GM18520 (cell line): ENCODE measurements around the gene SPATS2.

Experiments
- ATAC-seq: cut with Tn5 transposase; IDR thresholded peaks from one replicate; pipeline ENCODE4 v1.9.1; 2021; ENCODE audit not compliant: unreplicated experiment

Gene SPATS2

DNA sequence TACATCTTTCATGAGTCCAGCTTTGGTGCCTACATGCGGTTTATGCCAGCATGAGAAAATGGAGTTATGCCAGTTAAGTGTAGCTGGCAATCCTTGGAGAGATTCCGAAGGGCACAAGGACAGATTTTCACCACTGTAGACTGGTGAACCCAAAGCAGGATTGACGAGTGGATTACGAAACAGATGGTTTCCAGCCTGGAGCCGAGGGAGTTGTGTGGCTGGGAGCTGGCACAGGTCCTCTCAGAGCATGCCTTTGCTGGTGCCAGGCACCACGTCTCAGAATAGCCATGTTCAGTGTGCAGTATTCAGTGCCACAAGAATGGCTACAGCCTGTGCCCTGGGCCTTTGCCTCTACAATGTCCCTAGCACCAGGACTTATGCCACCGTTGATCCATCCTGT lies 184.8 kb downstream of the SPATS2 start:
- ATAC-seq, result no peak

DNA sequence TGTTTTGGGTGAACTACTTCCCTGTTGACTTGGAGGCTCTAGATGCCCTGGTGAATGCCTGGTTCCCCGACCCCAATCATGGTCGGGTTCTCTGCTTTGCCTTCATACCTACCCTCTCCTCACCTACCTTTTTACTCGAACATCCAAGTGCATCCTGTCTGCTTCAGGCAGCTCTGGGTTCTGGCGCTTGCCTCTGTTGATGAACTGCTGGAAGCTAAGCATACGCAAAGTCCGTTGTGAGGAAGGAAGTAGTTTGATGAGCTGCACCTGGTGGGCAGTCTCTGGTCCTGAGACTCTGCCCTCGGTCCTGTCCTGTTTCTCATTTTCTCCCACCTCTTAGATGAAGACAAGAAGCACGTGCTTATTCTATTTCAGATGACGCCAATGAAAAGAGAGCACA lies 185.2 kb downstream of the SPATS2 start:
- ATAC-seq, result no peak

DNA sequence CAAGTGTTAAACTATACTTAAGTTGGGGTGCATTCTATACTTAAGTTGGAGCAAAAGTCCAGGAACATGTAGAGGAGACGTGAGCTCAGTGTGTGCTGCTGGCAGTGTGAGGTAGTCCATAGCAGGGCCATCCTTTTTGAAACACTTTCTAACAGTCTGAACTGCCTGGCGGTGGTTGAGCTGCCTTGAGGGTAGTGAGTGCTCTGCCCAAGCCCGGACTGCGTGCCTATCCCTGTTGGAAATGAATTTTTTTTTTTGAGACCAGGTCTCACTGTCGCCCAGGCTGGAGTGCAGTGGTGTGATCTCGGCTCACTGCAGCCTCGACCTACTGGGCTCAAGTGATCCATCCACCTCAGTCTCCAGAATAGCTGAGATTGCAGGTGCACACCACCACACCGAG lies 185.6 kb downstream of the SPATS2 start:
- no peak for ATAC-seq

DNA sequence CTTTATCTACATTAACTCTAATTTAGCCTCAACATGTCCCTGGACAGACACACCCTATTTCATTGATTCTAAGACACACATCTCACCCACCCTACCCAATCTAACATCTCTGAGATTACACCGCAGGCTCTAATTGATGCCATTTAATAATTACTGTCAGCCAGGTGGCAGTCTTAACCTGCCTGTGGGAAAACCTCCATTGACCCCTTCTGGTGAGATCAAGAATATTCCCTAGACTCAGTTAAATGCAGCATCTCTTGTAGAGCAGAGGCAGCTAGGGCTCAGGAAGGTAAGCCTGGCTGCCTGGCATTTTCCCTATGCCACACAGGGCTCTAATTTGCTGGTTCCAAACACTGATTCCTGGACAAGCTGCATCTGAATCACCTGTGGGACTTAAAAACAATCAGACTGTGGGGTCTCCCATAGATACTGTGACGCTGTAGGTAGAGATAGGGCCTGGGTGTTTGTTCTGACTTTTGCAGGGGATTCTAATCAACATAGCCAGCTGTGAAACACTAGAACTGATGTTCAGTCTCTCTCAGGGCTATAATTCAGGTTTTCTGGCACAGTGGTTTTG lies 186.3 kb downstream of the SPATS2 start:
- no peak for ATAC-seq

DNA sequence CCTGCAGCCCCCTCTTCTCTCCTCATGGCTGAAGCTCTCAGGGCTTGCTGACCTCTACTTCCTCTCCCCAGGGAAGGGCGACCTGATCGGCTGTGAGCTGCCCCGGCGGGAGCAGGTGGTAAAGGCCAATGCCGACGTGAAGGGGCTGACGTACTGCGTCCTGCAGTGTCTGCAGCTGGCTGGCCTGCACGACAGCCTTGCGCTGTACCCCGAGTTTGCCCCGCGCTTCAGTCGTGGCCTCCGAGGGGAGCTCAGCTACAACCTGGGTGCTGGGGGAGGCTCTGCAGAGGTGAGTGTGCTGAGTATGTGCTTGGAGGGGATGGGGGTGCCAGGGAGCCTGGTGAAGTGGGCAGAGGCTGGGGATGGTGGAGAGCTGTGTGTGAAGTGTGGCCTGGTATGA lies 187.0 kb downstream of the SPATS2 start:
- no peak for ATAC-seq

DNA sequence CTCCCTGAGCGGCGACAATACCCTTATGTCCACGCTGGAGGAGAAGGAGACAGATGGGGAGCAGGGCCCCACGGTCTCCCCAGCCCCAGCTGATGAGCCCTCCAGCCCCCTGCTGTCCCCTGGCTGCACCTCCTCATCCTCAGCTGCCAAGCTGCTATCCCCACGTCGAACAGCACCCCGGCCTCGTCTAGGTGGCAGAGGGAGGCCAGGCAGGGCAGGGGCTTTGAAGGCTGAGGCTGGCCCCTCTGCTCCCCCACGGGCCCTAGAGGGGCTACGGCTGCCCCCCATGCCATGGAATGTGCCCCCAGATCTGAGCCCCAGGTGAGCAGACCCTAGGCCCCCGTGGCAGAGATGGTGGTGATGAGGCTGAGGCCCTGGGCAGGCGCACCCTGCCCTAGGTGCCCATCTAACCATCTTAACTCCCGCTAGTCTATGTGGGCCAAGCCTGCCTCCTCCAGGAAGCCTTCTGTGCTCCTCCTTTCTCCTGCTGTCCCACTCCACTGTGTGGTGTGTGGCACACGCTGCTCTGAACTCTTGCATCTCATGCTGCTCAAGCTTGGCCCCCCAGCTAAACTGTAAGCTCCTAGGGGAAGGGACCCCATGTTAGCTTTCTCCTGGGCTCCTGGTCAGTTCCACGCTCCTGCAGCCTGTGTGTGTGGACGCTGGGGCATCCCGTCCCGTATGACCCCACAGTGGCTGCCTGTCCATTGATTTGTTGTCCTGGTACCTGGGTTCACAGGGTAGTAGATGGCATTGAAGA lies 188.5 kb downstream of the SPATS2 start:
- no peak for ATAC-seq

DNA sequence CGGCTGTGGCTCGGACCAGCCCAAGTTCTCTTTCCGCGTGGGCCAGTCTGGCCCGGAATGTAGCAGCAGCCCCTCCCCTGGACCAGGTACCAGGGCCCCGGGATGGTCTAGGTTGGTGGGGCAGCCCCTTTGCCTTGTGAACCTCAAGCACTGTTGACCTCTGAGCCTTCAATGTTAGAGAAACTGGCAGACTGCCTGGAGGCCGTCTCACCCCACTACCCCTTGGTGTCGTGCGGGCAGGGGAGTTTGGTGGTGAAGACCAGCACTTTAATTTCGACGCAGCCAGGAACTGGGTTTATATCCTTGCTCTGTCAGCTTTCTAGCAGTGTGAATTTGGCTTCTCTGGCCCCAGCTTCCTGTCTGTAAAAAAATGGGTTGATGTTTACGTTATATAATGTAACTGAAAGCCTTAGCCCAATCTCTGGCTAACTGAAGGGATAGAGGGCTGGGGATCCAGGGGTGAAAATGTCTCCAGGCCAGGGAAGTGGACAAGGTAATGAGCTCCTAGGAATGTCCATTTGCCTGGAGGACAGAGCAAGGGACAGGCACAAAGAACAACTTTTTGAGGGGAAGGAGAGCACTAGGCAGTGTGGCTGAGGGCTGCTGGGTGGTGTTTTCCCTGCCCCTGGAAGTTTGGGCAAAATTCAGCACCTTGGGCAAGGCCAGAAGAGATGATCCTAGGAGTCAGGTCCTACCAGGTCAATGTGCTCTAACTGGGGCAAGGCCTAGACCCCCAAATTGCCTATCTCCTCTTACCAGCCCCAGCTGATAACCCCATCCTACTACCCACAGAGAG lies 189.3 kb downstream of the SPATS2 start:
- no peak for ATAC-seq

DNA sequence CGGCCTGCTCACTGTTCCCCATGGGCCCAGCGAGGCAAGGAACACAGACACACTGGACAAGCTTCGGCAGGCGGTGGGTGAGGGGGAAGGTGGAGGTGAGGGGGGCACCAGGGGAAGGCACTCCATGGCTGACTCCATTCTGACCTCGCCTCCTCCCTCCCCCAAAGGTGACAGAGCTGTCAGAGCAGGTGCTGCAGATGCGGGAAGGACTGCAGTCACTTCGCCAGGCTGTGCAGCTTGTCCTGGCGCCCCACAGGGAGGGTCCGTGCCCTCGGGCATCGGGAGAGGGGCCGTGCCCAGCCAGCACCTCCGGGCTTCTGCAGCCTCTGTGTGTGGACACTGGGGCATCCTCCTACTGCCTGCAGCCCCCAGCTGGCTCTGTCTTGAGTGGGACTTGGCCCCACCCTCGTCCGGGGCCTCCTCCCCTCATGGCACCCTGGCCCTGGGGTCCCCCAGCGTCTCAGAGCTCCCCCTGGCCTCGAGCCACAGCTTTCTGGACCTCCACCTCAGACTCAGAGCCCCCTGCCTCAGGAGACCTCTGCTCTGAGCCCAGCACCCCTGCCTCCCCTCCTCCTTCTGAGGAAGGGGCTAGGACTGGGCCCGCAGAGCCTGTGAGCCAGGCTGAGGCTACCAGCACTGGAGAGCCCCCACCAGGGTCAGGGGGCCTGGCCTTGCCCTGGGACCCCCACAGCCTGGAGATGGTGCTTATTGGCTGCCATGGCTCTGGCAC lies 190.1 kb downstream of the SPATS2 start:
- no peak for ATAC-seq

DNA sequence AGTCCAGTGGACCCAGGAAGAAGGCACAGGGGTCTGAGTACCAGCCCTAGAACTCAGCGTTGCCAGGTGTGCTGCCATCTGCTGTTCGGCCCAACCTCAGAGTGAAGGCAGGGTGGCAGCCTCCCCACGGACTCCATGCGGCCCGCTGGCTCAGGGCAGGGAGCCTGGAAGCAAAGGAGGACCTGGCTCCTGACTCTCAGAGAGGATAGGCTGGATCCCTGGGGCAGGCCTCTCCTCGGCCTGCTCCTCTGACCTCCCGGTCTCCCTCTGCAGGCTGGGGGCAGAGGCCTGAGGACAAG lies 190.6 kb downstream of the SPATS2 start:
- ATAC-seq, result no peak

DNA sequence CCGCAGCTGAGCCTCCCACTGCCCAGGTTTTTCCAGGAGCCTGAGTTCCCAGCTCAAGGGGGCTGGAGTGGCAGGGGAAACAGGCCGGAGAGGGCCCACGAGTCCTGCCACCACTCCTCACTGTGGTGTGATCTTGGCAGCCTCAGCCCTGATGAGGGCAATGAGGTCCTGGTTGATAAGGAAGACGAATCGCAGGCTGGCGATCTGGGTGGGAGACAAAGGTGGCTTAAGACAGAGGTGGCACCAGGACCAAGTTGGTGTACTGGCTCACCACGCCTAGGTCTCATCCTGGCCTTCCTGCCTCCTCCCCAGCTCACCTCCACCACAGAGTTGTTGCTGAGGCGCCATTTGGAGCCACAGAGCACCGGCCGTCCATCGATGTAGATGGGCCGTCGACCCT lies 191.3 kb downstream of the SPATS2 start:
- no peak for ATAC-seq

DNA sequence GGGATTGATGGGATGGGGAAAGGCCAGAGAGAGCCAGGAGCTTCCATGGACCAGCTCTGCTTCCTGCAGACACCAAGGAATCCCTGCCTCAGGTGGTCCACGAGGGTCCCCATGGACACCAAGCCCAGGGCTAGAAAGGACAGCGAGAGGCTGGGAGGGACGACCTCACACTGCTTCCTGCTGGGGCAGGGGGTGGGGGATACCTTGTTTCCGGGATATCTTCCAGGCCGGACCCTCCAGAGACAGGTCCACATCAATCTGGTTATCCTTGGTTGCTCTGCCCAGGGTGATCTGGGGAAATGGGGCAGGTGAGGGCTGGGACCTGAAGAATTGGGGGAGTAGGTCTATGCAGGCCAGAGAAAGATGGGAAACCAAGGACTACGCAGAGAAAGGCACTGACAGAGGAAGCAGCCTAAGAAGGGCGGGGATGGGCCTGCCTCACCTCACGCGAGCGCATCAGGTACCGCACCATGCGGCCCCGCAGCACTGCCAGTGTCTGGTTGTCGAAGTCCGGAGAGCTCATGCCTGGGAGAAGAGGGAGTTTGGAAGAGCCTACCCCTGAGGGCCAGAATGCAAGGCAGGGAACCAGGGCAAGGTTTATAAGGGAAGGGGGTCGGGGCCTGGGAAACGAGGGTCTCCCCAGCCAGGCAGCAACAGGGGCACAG lies 191.9 kb downstream of the SPATS2 start:
- no peak for ATAC-seq

DNA sequence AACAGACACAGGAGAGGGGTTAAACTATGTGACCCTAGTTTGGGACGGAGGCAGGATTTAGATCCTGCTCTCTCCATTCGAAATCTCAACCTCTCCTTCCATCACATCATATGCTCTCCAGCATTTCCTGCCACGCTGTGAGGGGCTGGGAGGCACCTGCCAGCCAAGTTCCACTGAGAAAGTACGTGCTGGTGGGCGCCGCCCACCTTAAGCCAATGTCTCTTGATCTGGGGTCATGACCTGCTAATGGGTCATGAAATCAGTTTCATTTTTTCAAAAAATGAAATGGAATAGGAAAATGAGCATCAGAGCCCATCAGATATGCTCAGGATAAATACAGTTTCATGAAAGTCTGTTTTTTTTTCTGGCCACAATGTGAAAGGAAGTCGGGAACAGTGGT lies 193.4 kb downstream of the SPATS2 start:
- ATAC-seq, result no peak

DNA sequence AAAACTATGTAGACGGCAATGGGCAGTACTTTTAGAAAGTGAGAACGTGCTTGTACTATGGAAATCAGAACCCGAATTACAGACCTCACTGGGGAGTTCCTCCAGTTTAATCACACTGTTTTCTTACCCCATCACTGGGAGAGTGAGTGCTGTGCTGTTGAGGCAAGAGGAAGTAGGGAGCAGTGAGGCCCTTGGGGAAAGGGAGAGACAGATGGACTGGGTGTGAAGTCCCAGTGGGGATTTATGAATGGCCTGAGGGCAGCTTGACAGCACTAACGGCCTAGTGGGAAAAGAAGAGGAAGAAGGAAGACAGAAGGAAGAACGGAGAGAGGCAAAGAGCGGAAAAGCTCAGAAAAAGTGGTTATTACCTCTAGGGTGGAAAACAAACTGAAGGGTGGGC lies 195.0 kb downstream of the SPATS2 start:
- no peak for ATAC-seq

DNA sequence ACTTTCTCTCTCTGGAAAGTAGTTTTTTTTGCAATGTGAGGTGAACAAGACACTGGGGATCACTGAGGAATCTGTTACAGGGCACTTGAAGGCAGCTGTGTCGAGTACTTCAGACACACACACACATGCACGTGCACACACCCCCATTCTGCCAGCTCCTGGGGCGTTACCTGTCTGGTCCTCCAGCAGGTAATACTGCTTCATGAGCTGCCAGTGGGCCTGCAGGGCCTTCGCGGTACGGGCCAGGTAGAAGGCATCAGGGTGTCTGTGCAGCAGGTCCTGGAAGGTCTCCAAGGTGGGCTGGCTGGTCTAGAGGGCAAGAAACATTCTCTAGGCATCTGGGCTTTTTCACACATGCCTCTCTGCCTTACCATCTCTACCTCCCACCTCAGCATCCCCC lies 195.6 kb downstream of the SPATS2 start:
- no peak for ATAC-seq

DNA sequence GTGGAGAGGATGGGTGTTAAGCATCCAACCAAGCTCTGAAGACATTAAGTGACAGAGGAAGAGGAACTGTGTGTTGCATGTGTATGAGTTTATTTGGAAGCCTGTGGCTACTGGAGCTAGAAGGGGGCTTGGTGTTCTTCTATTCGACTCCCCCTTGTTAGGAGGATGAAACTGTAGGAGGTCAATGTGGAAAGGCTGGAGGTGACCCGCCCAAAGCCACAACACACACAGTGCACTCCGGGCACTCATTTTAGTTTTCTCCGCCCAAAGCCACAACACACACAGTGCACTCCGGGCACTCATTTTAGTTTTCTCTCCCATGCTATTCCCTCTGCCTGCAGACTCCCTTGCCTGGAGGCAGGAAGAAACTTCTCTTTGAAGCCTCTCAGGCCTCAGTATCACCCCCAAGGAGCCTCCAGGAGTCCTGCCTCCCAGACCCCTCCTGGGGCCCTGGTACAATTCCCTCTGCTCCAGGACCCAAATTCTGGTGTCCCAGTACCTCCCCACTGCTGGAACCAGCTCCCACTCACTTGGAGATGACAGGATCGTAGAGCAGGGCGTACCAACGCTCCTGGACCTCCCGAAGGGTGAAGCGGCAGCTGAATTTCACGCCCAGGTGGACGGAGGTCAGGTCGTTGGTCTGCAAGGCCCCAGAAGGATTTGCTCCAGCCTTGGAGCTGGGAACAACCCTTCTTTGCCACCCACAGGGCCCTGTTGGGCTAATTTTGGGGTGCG lies 196.9 kb downstream of the SPATS2 start:
- no peak for ATAC-seq

DNA sequence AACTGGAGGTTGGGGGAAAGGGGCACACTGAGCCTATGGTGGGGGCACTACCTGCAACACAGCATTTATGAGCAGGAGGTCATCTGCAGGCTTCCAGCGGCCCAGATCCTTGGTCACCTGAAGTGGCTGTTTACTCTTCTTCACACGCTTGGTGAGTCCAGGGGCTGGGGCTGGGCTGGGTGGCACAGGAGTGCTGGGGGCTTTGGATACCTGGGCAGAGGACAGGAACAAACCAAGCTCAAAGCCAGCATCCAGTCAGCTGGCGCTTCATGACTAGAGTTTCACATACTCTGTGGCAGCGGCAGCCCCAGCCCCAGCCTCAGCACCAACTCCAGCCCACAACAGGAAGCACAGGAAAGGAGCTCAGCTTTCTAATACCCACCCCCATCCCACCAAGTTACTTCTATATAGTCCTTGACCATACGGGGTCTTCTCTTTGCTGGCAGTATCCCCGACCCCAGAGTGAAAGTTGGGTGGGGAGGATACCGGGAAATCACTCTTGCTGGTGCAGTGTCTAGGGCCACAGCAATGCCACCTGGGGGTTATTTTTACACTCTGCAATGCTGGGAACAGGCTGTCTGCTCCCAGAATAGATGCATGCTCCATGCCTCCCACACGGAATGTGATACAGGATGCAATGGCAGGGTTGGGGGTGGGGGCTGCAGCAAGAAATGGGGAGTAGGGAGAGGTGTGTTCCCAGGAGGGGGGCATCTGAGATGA lies 197.6 kb downstream of the SPATS2 start:
- no peak for ATAC-seq

DNA sequence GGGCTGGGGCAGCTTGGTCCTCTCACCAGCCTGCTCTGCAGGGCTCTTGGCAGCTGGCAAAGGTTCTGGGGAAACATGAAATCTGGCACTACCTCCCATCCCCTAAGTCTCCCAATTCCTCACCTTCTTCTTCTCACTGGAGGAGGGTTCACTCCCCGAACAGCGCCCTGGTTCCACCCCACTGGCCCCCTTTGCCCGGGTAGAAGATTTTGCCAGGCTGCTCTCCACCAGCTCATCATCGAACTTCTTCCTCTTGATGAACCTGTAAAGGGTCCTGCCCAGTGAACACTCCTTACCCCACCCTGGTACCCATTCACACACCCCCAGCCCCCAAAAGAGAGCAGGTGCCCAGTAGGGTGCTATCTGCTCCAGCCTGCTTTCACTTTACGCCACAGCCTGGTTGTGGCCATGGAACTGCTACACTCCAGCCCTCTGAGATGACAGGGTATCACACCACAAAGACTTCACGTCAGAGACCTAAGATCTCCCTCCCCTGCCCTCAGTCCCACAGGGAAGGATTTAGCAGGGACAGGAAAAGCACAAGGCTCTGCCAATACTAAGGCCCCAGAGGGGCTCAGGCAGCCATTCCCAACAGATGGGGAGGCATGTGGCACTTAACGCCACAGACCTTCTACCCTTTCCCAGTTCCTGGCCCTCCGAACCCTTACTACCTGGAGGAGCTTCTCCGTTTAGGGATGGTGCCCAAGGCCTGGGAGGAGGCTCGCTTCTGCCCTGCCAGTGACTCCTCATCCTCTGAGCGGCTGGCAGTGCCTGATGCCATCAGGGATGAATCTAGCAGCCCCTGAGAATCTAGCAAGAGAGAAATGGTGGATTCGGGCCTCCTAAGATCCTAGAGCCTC lies 198.4 kb downstream of the SPATS2 start:
- ATAC-seq, result no peak

DNA sequence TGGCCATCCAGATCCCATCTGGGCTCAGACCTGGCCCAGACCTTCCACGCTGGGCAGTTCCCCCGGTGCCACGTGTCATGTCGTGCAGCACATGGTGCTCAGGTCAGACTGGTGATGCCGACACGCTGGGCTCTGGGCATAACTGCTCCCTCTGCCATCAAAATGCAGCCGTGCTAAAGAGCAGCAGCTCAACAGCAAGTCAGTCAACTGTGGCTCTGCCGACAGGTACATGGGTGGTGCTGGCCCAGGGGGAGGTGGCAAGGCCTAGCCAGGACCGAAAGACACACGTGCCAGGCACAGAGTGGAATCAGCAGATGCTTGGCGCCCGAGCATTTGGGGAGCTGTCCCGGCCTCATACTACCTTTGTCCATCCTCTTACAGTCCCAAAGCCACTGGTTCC lies 199.1 kb downstream of the SPATS2 start:
- no peak for ATAC-seq

DNA sequence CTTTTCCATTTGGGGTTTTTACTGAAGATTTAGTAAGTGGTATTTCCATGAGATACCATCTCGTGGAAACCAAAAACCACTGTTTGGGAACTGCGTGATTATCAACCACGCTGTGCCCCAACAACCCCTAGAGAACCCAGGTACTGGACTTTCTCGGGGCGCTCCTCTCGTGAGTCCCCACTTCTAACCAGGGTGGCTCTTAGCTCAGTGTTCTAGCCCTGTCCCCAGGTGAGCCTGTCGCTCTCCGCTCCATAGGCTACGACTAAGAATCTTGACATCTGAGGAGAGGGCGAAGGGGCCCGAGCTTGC lies 200.0 kb downstream of the SPATS2 start:
- no peak for ATAC-seq
